GM18951 (cell line): ENCODE measurements around the gene STK4.

ENCODE experiments used
- POLR2A ChIP-seq: IDR thresholded peaks from 4 replicates; pipeline ENCODE4 v1.6.1; 2011; ENCODE audit warnings: mild to moderate bottlenecking; ENCODE audit not compliant: insufficient read length, insufficient read depth; ENCODE audit errors: extremely low read depth
- in situ Hi-C: fragments of 300-500 bp; cut with MboI; formaldehyde crosslinking; loops from one replicate; pipeline ENCODE4 v1.12.0; 2022; ENCODE audit warnings: low sequenced_read_pairs, mixed read lengths, inconsistent platforms; ENCODE audit not compliant: unreplicated experiment

STK4 gene

DNA sequence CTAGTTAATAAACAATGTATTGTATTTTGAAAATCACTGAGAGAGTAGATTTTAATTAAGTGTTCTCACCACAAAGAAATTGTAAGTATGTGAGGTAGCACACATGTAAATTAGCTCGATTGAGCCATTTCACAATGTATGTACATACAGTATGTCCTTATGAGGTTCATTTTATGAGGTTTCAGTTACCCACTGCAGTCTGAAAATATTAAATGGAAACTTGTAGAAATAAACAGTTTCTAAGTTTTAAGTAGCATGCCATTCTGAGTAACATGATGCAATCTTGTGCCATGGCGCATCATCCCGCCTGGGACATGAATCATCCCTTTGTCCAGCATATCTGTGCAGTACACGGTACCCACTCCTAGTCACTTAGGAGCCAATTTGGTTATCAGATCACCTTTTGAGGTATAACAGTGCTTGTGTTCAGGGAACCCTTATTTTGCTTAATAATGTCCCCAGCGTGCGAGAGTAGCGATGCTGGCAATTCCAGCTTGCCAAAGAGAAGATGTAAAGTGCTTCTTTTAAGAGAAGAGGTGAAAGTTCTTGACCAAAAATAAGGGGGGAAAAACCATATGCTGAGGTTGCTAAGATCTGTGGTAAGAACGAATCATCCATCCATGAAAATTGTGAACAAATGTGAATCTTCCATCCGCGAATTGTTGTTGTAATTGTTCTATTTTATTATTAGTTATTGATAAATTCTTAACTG lies 69.9 kb downstream of the STK4 start:
- in situ Hi-C loops, result no loop called here

GRCh38 chr20:45037050-45037449 lies 70.7 kb downstream of the STK4 start:
- in situ Hi-C loops, result no loop called here
- TF ChIP-seq POLR2A, result no peak

More for the DNA sequence above, 69.9 kb downstream of the STK4 start:
- TF ChIP-seq POLR2A, result no peak

GRCh38 chr20:45037635-45038034 lies 71.3 kb downstream of the STK4 start:
- no peak for TF ChIP-seq POLR2A
- in situ Hi-C loops, result no loop called here

DNA sequence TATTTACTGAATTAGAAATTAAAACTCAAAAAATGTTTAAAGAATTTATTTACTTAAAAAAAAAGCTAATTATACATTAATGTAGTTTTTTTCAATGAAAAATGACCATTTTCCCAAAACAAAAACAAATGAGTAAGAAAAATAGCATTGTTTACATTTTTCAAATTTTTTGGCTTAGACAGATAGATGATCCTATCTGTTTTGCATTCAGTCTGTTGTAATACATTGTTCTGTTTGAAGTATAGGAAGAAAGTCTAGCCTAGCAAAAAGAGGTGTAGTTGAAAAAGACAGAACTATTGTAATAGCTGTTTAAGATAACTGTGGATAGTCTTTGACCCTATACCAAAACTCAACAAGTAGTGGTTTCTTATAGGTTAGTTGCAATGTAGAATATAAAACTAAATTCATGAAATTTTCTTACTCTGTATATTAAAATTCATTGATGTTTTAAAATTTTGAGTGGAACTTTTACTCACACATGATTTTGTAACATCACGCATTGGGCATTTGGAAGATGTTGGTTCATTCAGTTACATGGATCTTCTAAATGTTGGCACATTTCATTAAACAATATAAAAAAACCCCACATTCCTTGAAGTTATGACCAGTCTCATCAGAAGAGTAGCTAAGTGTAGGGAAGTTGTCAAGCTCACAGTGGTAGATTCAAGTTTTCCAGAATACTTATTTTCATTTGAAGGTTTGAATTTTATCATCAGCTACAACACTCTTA lies 72.6 kb downstream of the STK4 start:
- no peak for TF ChIP-seq POLR2A
- in situ Hi-C loops, result no loop called here

DNA sequence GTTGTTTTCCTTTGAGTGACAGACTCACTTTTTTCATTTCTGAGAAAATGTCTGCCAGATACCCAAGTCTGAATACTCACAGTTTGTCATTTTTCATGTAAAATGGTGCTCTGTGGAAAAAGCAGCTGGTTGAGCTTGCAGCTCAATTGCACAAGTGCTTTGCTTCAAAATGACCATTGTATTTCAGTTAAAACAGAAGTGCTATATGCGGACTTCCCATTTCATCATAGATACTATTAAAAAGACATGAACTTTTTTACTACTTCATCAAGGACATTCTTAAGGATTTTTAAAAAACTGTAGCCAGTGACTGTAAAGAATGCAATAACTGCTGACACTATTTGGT lies 73.1 kb downstream of the STK4 start:
- in situ Hi-C loops, result no loop called here
- TF ChIP-seq POLR2A, result no peak

DNA sequence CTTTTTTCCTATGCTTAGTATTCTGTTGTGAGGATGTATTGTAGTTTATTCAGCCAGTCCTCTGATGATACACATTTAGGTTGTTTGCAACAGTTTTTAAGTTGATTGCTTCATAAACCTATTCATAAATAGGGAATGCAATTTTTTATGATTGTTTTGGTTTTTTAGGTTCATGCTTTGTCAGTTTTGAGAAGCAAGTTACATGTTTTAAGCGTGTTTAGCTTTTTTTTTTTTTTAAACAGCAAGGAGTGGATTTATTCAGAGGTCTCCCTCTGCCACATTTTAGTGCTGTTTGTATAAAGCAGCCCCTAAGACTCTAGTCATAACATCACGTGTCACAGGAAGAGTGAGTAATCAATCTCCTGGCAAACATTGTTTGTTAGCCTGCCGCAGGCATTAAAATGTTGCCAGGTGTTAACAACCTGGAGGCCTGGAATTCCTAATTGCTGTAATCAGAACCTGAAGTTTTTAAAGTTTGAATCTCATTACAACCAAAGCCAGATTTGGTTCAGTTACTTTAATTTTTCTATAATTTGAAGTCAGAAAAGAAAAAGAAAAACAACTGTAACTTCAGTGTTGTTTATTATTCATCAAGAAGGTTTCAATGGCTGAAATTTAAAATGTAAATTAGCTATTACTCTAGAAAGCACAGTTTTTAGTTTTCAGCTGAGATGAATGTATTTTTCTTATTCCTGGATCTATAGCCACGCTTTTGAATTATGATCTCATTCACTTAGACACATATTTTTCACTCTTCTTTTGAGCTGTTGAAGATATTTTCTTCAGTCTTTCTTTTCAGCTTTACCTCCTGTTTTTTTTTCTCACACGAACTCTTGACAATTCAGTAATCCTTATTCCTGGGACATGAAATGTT lies 75.4 kb downstream of the STK4 start:
- in situ Hi-C loops, result no loop called here
- no peak for TF ChIP-seq POLR2A

- TF ChIP-seq POLR2A, result no peak
- in situ Hi-C loops, result no loop called here
Observed at GRCh38 chr20:45042978-45043377, 76.7 kb downstream of the STK4 start.

- TF ChIP-seq POLR2A, result no peak
- in situ Hi-C loops, result no loop called here
Observed at GRCh38 chr20:45044084-45044573, 77.8 kb downstream of the STK4 start.

DNA sequence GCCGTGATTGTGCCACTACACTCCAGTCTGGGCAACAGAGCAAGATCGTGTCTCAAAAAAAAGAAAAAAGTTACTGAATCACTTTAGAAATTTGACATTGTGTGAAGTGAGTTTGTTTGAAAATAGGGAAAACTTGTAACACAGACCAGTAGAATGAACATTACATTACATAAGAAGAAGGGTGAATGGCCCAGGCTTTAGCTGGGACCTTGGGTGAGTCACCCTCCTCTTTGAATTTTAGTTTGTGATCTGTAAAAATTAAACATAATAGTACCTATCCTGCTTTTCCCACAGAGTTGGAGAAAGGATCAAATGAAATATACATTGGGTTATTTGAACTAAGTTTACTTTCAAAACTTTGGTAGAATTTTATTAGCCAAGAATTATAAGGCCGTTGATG lies 78.3 kb downstream of the STK4 start:
- in situ Hi-C loops, result no loop called here
- TF ChIP-seq POLR2A, result no peak

DNA sequence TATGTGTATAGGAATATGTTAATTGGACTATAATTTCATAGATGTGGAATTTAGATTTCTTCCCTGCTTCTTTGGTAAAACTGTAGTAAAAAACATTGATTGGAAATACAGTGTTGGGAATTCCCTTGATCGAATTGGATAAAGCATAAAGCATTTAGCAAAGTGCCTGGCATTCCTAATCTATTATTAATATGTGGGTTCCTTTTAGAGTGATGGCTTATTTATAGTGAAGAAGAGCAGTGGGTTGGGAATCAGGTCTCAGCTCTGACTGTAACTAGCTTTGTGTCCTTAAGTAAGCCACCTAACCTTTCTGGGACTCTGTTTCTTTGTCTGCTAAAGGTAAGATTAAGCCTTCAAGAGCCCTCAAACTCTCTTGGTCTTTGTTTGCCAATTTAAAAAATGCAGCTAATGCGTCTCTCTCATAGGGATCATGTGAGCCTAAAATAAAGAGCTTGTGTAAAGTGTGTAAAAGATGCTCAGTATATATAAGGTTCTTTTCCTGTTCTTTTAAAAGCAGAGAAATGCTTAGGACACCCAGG lies 81.3 kb downstream of the STK4 start:
- no peak for TF ChIP-seq POLR2A
- in situ Hi-C loops, result no loop called here

GRCh38 chr20:45049438-45049837 lies 83.1 kb downstream of the STK4 start:
- in situ Hi-C loops, result no loop called here
- no peak for TF ChIP-seq POLR2A

DNA sequence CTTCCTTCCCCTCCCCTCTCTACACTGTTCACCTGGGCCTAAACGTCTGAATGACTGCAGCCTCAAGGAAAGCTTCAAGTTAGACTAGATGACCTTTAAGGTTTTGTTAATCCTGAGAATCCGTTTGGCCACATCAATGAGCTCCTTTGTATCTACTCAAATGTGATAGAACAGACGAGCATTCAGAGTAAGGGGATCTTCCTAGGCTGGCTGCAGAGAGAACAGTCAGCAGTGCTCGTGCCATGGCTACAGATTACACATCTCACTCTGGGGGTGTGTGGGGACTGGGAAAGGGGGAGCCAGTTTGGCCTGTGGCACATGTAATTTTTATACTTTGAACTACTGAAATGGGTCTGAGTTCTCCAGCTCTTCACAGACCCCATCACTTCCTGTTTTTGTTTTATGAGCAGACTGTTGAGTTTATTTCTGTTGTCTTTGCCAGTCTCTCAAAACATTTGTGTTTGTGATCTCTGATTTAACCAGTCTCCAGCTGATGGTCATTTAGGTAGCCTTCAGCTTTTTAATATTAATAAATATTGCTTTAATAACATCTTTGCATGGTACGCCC lies 83.7 kb downstream of the STK4 start:
- in situ Hi-C loops, result no loop called here

More for the DNA sequence above, 83.7 kb downstream of the STK4 start:
- TF ChIP-seq POLR2A, result no peak
